Neural progenitor cell (in vitro differentiated cells): ENCODE data around the gene PDC. TPM values are rescaled to one million over a fixed set of nuclear protein-coding genes. Genes with fewer than 3 reads are reported as not detected.
A peak's percentile ranks its signal among the peaks of the same experiment; 100 is the strongest.

ENCODE experiments used
- DNase-seq: peaks from one replicate; pipeline ENCODE4 v3.0.0-alpha.2; 2016; ENCODE audit warnings: low spot score
- H2AFZ ChIP-seq: fragments of 200-600 bp; sonication (generic); replicated peaks from 2 replicates; pipeline ENCODE4 v1.6.1; 2016; ENCODE audit warnings: antibody characterized with exemption
- H3F3A ChIP-seq: fragments of 200-600 bp; sonication (generic); 2 replicates; pipeline ENCODE4 v1.6.1; 2016; ENCODE audit warnings: antibody characterized with exemption, low read depth
- H3K27ac ChIP-seq: fragments of 200-600 bp; sonication (generic); 2 replicates; pipeline ENCODE4 v1.5.1; 2016; ENCODE audit warnings: mild to moderate bottlenecking
- H3K27me3 ChIP-seq: fragments of 200-600 bp; sonication (generic); 2 replicates; pipeline ENCODE4 v1.6.1; 2016; ENCODE audit warnings: mild to moderate bottlenecking, moderate library complexity
- H3K36me3 ChIP-seq: fragments of 200-600 bp; sonication (generic); 2 replicates; pipeline ENCODE4 v1.5.1; 2016
- H3K4me1 ChIP-seq: fragments of 200-600 bp; sonication (generic); 2 replicates; pipeline ENCODE4 v1.6.1; 2016; ENCODE audit warnings: mixed run types
- H3K4me2 ChIP-seq: fragments of 200-600 bp; sonication (generic); 2 replicates; pipeline ENCODE4 v1.6.1; 2016
- H3K4me3 ChIP-seq: fragments of 200-600 bp; sonication (generic); 2 replicates; pipeline ENCODE4 v1.5.1; 2016
- H3K79me2 ChIP-seq: fragments of 200-600 bp; sonication (generic); 2 replicates; pipeline ENCODE4 v1.6.1; 2016; ENCODE audit warnings: low read depth
- H3K9ac ChIP-seq: fragments of 200-600 bp; sonication (generic); 2 replicates; pipeline ENCODE4 v1.6.1; 2016
- H3K9me3 ChIP-seq: fragments of 200-600 bp; sonication (generic); 2 replicates; pipeline ENCODE4 v1.5.1; 2016; ENCODE audit warnings: low read depth
- H4K20me1 ChIP-seq: fragments of 200-600 bp; sonication (generic); 2 replicates; pipeline ENCODE4 v1.6.1; 2016; ENCODE audit warnings: low read depth
- H3K27ac Mint-ChIP-seq: 3 replicates; pipeline ENCODE4 v1.8.0; 2021; ENCODE audit warnings: mixed read lengths
- H3K27me3 Mint-ChIP-seq: 2 replicates; pipeline ENCODE4 v1.8.0; 2022; ENCODE audit warnings: low read depth, mild to moderate bottlenecking, inconsistent platforms, moderate library complexity, mixed read lengths; ENCODE audit not compliant: insufficient read depth
- H3K36me3 Mint-ChIP-seq: 3 replicates; pipeline ENCODE4 v1.8.0; 2021; ENCODE audit warnings: mixed read lengths
- H3K4me1 Mint-ChIP-seq: 3 replicates; pipeline ENCODE4 v1.8.0; 2021; ENCODE audit warnings: mixed read lengths
- H3K4me3 Mint-ChIP-seq: 3 replicates; pipeline ENCODE4 v1.8.0; 2021; ENCODE audit warnings: mild to moderate bottlenecking, moderate library complexity, mixed read lengths
- H3K9me3 Mint-ChIP-seq: 3 replicates; pipeline ENCODE4 v1.8.0; 2020; ENCODE audit warnings: mixed read lengths
- CTCF ChIP-seq: fragments of 200-600 bp; sonication (generic); IDR thresholded peaks from 2 replicates; pipeline ENCODE4 v1.5.1; 2017; ENCODE audit warnings: antibody characterized with exemption, mild to moderate bottlenecking
- EZH2 ChIP-seq: fragments of 200-600 bp; sonication (generic); IDR thresholded peaks from 2 replicates; pipeline ENCODE4 v1.6.1; 2017; ENCODE audit warnings: antibody characterized with exemption, mild to moderate bottlenecking, moderate library complexity
- EZH2phosphoT487 ChIP-seq: fragments of 200-600 bp; sonication (generic); IDR thresholded peaks from 2 replicates; pipeline ENCODE4 v1.6.1; 2017; ENCODE audit warnings: antibody characterized with exemption
- total RNA-seq: library from RNA; depleted of rRNA; stranded (reverse); fragments of >200 nt; gene quantifications from 2 replicates; pipeline ENCODE4 v1.2.3, GENCODE V29; 2015; ENCODE audit warnings: low replicate concordance

Gene PDC
- total RNA-seq, 1 donor from 2014 or later: not detected

GRCh38 chr1:186500804-186501203 lies 39.9 kb upstream of the PDC start:
- Mint-ChIP-seq H3K9me3 (peaks cover 3% of the 10 kb centered on the region), H3K27me3 (no peaks in the 10 kb centered on the region), H3K36me3 (no peaks in the 10 kb centered on the region), H3K4me3 (no peak overlapping the region), H3K27ac (no peak overlapping the region), H3K4me1 (no peaks in the 10 kb centered on the region)
- H3K27me3 ChIP-seq: no peaks in the 10 kb centered on the region
- no peak overlapping the region for H3K4me3 ChIP-seq
- H3K9ac ChIP-seq: no peak overlapping the region
- H3K4me2 ChIP-seq: peak overlapping the region; percentile 67
- no peak for DNase-seq
- TF ChIP-seq EZH2phosphoT487: no peak
- peak overlapping the region; percentile 86 for H3K27ac ChIP-seq
- no peaks in the 10 kb centered on the region for H3K36me3 ChIP-seq
- H3F3A ChIP-seq: peaks cover 18% of the 10 kb centered on the region
- H3K9me3 ChIP-seq: no peaks in the 10 kb centered on the region
- no peaks in the 10 kb centered on the region for H4K20me1 ChIP-seq
- H2AFZ ChIP-seq: no peak overlapping the region
- no peaks in the 10 kb centered on the region for H3K79me2 ChIP-seq
- peaks cover 28% of the 10 kb centered on the region for H3K4me1 ChIP-seq

- peak overlapping the region; percentile 86 for H3K27ac ChIP-seq
- H3F3A ChIP-seq: peaks cover 18% of the 10 kb centered on the region
- peaks cover 28% of the 10 kb centered on the region for H3K4me1 ChIP-seq
- no peaks in the 10 kb centered on the region for H3K36me3 ChIP-seq
- H3K4me1 Mint-ChIP-seq: no peaks in the 10 kb centered on the region
- no peak for TF ChIP-seq EZH2
- no peak for TF ChIP-seq EZH2phosphoT487
- no peak for TF ChIP-seq CTCF
- H3K4me3 ChIP-seq: no peak overlapping the region
- H3K4me2 ChIP-seq: peak overlapping the region; percentile 67
- no peak overlapping the region for H3K27ac Mint-ChIP-seq
- H3K36me3 Mint-ChIP-seq: no peaks in the 10 kb centered on the region
- H3K9ac ChIP-seq: no peak overlapping the region
- no peaks in the 10 kb centered on the region for H3K79me2 ChIP-seq
- no peak overlapping the region for H3K4me3 Mint-ChIP-seq
- H3K9me3 ChIP-seq: no peaks in the 10 kb centered on the region
- peak overlapping the region; percentile 39 for H2AFZ ChIP-seq
- peak; percentile 48 for DNase-seq
- H4K20me1 ChIP-seq: no peaks in the 10 kb centered on the region
- H3K9me3 Mint-ChIP-seq: no peaks in the 10 kb centered on the region
- H3K27me3 ChIP-seq: no peaks in the 10 kb centered on the region
- peaks cover 3% of the 10 kb centered on the region for H3K27me3 Mint-ChIP-seq
Observed at GRCh38 chr1:186499571-186499970, 38.7 kb upstream of the PDC start.

- Histone ChIP-seq H3F3A (peaks cover 18% of the 10 kb centered on the region), H3K4me1 (peaks cover 28% of the 10 kb centered on the region), H3K4me2 (peak overlapping the region; percentile 67), H3K27me3 (no peaks in the 10 kb centered on the region), H4K20me1 (no peaks in the 10 kb centered on the region), H3K79me2 (no peaks in the 10 kb centered on the region), H3K9ac (no peak overlapping the region), H3K4me3 (no peak overlapping the region), H2AFZ (no peak overlapping the region), H3K9me3 (no peaks in the 10 kb centered on the region), H3K36me3 (no peaks in the 10 kb centered on the region), H3K27ac (peak overlapping the region; percentile 86)
- Mint-ChIP-seq H3K27ac (no peak overlapping the region), H3K9me3 (no peaks in the 10 kb centered on the region), H3K27me3 (peaks cover 3% of the 10 kb centered on the region), H3K4me1 (no peaks in the 10 kb centered on the region), H3K4me3 (no peak overlapping the region), H3K36me3 (no peaks in the 10 kb centered on the region)
- TF ChIP-seq CTCF: no peak
- TF ChIP-seq EZH2: no peak
- TF ChIP-seq EZH2phosphoT487: no peak
- DNase-seq: no peak
Observed at GRCh38 chr1:186498695-186499389, 37.9 kb upstream of the PDC start.

- DNase-seq: no peak
- Mint-ChIP-seq H3K4me1 (no peaks in the 10 kb centered on the region), H3K27me3 (peaks cover 3% of the 10 kb centered on the region), H3K36me3 (no peaks in the 10 kb centered on the region), H3K9me3 (no peaks in the 10 kb centered on the region), H3K4me3 (no peak overlapping the region), H3K27ac (no peak overlapping the region)
- Histone ChIP-seq H3K4me2 (no peak overlapping the region), H3K4me3 (no peak overlapping the region), H3K4me1 (peaks cover 28% of the 10 kb centered on the region), H3K27ac (no peak overlapping the region), H3K9me3 (no peaks in the 10 kb centered on the region), H3K36me3 (no peaks in the 10 kb centered on the region), H3F3A (peaks cover 18% of the 10 kb centered on the region), H3K9ac (no peak overlapping the region), H3K27me3 (no peaks in the 10 kb centered on the region), H3K79me2 (no peaks in the 10 kb centered on the region), H4K20me1 (no peaks in the 10 kb centered on the region), H2AFZ (no peak overlapping the region)
- TF ChIP-seq EZH2: no peak
- TF ChIP-seq CTCF: no peak
- TF ChIP-seq EZH2phosphoT487: no peak
Observed at GRCh38 chr1:186498071-186498470, 37.2 kb upstream of the PDC start.
